H1 (cell line): ENCODE results near the gene ADRA2C. TPM values are rescaled to one million over a fixed set of nuclear protein-coding genes. Genes with fewer than 3 reads are reported as not detected.

ENCODE experiments used
- CEBPB ChIP-seq: IDR thresholded peaks from 2 replicates; pipeline ENCODE4 v1.6.1; 2012; ENCODE audit warnings: low read depth, low read length
- RFX5 ChIP-seq: IDR thresholded peaks from 2 replicates; pipeline ENCODE4 v1.6.1; 2011; ENCODE audit warnings: low read depth, low read length, improper control_type of control experiment, borderline replicate concordance
- SP1 ChIP-seq: IDR thresholded peaks from 2 replicates; pipeline ENCODE4 v1.6.1; 2011; ENCODE audit warnings: low read depth, low read length
- polyA plus RNA-seq, 7 experiments: library from polyadenylated mRNA; depleted of rRNA in 3 of 7; stranded (reverse) in 5 of 7; unstranded in 2 of 7; fragments of >200 nt in 5 of 7; fragments of 200-250 nt in 2 of 7; gene quantifications; 1 replicate in 5 of 7; 2 replicates in 1 of 7; 4 replicates in 1 of 7; pipeline versions ENCODE4 v1.2.1 to v1.2.3, GENCODE V29; 2011 to 2013; ENCODE audit warnings: missing spikeins in 2 of 7, mixed read lengths in 2 of 7
- total RNA-seq: library from RNA; stranded (reverse); fragmentation: NEBNext Ultra II Directional; extraction: Animal tissue kit (Norgen Biotek cat#: 25700); gene quantifications from 2 replicates; pipeline ENCODE4 v1.2.1, GENCODE V29; 2021
- TF ChIP-seq, protein P1 (sequence below): fragments of 300-600 bp; sonication (generic); IDR thresholded peaks from 2 replicates; pipeline ENCODE4 v1.7.1; 2012; ENCODE audit warnings: low read length, moderate library complexity, mild to moderate bottlenecking, inconsistent platforms; ENCODE audit not compliant: insufficient replicate concordance

ADRA2C gene
- total and polyA plus RNA-seq, 2 of the 8 experiments (the other 6 are each of a cell fraction or from before 2014, with no cell fraction given) = 14.6 to 14.8 TPM

DNA sequence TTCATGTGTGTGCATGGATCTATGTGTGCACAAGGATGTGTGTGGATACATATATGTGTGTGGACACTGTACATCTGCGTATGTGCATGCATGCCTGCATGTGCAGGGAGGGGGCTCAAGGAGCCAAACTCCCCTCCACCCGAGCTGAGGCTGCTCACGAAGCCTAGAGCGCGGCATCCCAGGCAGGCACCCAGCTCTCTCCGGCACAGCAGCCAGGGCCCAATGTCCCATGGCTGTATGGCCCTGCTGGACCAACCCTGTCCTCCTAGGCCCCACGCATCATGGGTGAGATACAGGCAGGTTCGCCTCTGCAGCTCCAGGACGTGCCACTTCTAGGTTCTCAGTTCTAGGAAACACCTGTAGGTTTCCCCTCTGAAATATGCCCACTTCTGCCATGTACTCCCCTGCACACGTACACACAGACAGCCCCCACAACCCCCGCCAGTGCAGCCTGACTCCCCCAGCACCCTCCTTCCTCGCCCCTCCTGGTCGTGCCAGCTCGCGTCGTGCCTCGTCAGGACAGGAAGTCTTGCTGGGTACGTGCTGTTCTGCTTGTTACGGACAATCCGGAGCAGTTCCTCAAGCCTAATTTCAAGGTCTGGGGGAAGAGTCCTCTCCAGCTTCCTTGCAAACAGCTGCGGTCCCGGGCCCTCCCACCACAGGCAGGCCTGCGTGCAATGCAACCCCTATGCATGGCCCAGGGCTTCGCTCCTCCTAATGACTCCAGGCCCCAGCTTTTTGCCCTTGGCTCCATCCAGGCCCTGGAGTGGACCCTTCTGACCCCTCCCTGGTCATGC lies 3.2 kb upstream of the ADRA2C start (continued):
- TF ChIP-seq SP1 (no peak), RFX5 (no peak), CEBPB (no peak)
- TF ChIP-seq, protein P1, sequence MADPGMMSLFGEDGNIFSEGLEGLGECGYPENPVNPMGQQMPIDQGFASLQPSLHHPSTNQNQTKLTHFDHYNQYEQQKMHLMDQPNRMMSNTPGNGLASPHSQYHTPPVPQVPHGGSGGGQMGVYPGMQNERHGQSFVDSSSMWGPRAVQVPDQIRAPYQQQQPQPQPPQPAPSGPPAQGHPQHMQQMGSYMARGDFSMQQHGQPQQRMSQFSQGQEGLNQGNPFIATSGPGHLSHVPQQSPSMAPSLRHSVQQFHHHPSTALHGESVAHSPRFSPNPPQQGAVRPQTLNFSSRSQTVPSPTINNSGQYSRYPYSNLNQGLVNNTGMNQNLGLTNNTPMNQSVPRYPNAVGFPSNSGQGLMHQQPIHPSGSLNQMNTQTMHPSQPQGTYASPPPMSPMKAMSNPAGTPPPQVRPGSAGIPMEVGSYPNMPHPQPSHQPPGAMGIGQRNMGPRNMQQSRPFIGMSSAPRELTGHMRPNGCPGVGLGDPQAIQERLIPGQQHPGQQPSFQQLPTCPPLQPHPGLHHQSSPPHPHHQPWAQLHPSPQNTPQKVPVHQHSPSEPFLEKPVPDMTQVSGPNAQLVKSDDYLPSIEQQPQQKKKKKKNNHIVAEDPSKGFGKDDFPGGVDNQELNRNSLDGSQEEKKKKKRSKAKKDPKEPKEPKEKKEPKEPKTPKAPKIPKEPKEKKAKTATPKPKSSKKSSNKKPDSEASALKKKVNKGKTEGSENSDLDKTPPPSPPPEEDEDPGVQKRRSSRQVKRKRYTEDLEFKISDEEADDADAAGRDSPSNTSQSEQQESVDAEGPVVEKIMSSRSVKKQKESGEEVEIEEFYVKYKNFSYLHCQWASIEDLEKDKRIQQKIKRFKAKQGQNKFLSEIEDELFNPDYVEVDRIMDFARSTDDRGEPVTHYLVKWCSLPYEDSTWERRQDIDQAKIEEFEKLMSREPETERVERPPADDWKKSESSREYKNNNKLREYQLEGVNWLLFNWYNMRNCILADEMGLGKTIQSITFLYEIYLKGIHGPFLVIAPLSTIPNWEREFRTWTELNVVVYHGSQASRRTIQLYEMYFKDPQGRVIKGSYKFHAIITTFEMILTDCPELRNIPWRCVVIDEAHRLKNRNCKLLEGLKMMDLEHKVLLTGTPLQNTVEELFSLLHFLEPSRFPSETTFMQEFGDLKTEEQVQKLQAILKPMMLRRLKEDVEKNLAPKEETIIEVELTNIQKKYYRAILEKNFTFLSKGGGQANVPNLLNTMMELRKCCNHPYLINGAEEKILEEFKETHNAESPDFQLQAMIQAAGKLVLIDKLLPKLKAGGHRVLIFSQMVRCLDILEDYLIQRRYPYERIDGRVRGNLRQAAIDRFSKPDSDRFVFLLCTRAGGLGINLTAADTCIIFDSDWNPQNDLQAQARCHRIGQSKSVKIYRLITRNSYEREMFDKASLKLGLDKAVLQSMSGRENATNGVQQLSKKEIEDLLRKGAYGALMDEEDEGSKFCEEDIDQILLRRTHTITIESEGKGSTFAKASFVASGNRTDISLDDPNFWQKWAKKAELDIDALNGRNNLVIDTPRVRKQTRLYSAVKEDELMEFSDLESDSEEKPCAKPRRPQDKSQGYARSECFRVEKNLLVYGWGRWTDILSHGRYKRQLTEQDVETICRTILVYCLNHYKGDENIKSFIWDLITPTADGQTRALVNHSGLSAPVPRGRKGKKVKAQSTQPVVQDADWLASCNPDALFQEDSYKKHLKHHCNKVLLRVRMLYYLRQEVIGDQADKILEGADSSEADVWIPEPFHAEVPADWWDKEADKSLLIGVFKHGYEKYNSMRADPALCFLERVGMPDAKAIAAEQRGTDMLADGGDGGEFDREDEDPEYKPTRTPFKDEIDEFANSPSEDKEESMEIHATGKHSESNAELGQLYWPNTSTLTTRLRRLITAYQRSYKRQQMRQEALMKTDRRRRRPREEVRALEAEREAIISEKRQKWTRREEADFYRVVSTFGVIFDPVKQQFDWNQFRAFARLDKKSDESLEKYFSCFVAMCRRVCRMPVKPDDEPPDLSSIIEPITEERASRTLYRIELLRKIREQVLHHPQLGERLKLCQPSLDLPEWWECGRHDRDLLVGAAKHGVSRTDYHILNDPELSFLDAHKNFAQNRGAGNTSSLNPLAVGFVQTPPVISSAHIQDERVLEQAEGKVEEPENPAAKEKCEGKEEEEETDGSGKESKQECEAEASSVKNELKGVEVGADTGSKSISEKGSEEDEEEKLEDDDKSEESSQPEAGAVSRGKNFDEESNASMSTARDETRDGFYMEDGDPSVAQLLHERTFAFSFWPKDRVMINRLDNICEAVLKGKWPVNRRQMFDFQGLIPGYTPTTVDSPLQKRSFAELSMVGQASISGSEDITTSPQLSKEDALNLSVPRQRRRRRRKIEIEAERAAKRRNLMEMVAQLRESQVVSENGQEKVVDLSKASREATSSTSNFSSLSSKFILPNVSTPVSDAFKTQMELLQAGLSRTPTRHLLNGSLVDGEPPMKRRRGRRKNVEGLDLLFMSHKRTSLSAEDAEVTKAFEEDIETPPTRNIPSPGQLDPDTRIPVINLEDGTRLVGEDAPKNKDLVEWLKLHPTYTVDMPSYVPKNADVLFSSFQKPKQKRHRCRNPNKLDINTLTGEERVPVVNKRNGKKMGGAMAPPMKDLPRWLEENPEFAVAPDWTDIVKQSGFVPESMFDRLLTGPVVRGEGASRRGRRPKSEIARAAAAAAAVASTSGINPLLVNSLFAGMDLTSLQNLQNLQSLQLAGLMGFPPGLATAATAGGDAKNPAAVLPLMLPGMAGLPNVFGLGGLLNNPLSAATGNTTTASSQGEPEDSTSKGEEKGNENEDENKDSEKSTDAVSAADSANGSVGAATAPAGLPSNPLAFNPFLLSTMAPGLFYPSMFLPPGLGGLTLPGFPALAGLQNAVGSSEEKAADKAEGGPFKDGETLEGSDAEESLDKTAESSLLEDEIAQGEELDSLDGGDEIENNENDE = no peak
